Mucosa of descending colon (tissue), 3 donors: Measurements from ENCODE around the gene FGF18. TPM values are rescaled to one million over a fixed set of nuclear protein-coding genes. Genes with fewer than 3 reads are reported as not detected.

ENCODE experiments used
- ATAC-seq: fragments of 200-7000 bp; cut with Tn5 transposase; one replicate; pipeline ENCODE4 v1.9.1; 2020; ENCODE audit warnings: mild to moderate bottlenecking, moderate library complexity
- DNase-seq, 3 donors: peaks; one replicate each; pipeline ENCODE4 v3.0.0-alpha.2; 2020
- H3K36me3 ChIP-seq: fragments of 200-600 bp; one replicate; pipeline ENCODE4 v1.8.0; 2021; ENCODE audit warnings: low read depth, mild to moderate bottlenecking
- H3K4me1 ChIP-seq: fragments of 200-600 bp; one replicate; pipeline ENCODE4 v1.8.0; 2021; ENCODE audit warnings: low read depth, mild to moderate bottlenecking
- H3K4me3 ChIP-seq: fragments of 200-600 bp; one replicate; pipeline ENCODE4 v1.8.0; 2021; ENCODE audit warnings: mild to moderate bottlenecking
- H3K9me3 ChIP-seq: fragments of 200-600 bp; one replicate; pipeline ENCODE4 v1.8.0; 2021; ENCODE audit warnings: mild to moderate bottlenecking
- intact Hi-C, 2 donors: fragments of 100-400 bp; cut with DNase I in 1 of 2; cut with micrococcal nuclease in 1 of 2; formaldehyde crosslinking; loops; one replicate each; pipeline versions ENCODE4 v1.11.0 to v1.11.1; 2022; cut with DNase I, micrococcal nuclease
- total RNA-seq, 3 donors: library from RNA; stranded (reverse); fragmentation: NEBNext Ultra II Directional in 2 of 3; extraction: Animal tissue kit (Norgen Biotek cat#: 25700) in 2 of 3; gene quantifications; one replicate each; pipeline versions ENCODE4 v1.2.1 to v1.2.4, GENCODE V29; 2021 to 2023
- TF ChIP-seq, protein P1 (sequence below): fragments of 200-600 bp; IDR thresholded peaks from one replicate; pipeline ENCODE4 v1.8.0; 2022; ENCODE audit warnings: antibody characterized with exemption, mild to moderate bottlenecking
- donor health status: DM: no; HTN: no; CAD: no; lungs with moderate emphysema.
- donor health status: DM: no; HTN: no; CAD: no.
- donor health status: DM: no; HTN: yes; CAD: no.

Gene FGF18
- total RNA-seq, 3 donors from 2014 or later, result 0.16 to 0.63 TPM; not detected in 1

GRCh38 chr5:171453056-171453725 lies 33.7 kb downstream of the FGF18 start:
- ATAC-seq (no peak), DNase-seq (no peak)
- Histone ChIP-seq H3K9me3 (no peaks in the 10 kb centered on the region), H3K4me1 (no peaks in the 10 kb centered on the region), H3K36me3 (no peaks in the 10 kb centered on the region), H3K4me3 (no peak overlapping the region)
- TF ChIP-seq, protein P1, sequence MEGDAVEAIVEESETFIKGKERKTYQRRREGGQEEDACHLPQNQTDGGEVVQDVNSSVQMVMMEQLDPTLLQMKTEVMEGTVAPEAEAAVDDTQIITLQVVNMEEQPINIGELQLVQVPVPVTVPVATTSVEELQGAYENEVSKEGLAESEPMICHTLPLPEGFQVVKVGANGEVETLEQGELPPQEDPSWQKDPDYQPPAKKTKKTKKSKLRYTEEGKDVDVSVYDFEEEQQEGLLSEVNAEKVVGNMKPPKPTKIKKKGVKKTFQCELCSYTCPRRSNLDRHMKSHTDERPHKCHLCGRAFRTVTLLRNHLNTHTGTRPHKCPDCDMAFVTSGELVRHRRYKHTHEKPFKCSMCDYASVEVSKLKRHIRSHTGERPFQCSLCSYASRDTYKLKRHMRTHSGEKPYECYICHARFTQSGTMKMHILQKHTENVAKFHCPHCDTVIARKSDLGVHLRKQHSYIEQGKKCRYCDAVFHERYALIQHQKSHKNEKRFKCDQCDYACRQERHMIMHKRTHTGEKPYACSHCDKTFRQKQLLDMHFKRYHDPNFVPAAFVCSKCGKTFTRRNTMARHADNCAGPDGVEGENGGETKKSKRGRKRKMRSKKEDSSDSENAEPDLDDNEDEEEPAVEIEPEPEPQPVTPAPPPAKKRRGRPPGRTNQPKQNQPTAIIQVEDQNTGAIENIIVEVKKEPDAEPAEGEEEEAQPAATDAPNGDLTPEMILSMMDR, result no peak
- intact Hi-C loops, result no loop called here

GRCh38 chr5:171453988-171454387 lies 34.5 kb downstream of the FGF18 start:
- H3K9me3 ChIP-seq, result no peaks in the 10 kb centered on the region
- no peak overlapping the region for H3K4me3 ChIP-seq
- ATAC-seq (no peak), DNase-seq (no peak)
- no peaks in the 10 kb centered on the region for H3K4me1 ChIP-seq
- intact Hi-C loops, result no loop called here
- no peaks in the 10 kb centered on the region for H3K36me3 ChIP-seq
- TF ChIP-seq, protein P1, result no peak

DNA sequence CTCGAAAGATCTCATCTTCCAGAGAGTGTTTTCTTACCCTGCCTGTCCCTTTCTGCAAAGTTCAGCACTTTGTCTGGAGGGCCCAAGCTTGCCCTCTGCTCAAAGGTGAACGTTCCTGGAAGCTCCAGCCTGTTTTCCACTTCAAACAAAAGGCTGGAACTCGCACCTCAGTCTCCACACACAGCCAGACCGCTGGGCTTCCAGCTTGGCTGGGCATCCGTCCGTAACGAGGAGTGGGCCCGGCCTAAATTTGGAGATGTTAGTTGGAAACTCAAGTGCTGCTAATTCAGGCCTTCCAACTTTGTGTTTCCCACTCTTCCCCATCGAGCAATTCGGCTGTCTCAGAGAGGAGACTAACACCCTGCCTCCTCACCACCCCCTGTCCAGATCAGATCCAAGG lies 35.1 kb downstream of the FGF18 start:
- Histone ChIP-seq H3K9me3 (no peaks in the 10 kb centered on the region), H3K36me3 (no peaks in the 10 kb centered on the region), H3K4me3 (no peak overlapping the region), H3K4me1 (no peaks in the 10 kb centered on the region)
- DNase-seq (no peak), ATAC-seq (no peak)
- TF ChIP-seq, protein P1, result no peak
- intact Hi-C loops, result no loop called here

- intact Hi-C loops, result no loop called here
- no peaks in the 10 kb centered on the region for H3K4me1 ChIP-seq
- no peaks in the 10 kb centered on the region for H3K9me3 ChIP-seq
- ATAC-seq (no peak), DNase-seq (no peak)
- TF ChIP-seq, protein P1, result no peak
- no peaks in the 10 kb centered on the region for H3K36me3 ChIP-seq
- no peak overlapping the region for H3K4me3 ChIP-seq
These were observed 36.1 kb downstream of the FGF18 start for GRCh38 chr5:171455522-171455921.

GRCh38 chr5:171457208-171457981 lies 37.9 kb downstream of the FGF18 start:
- ATAC-seq, result no peak
- H3K9me3 ChIP-seq, result no peaks in the 10 kb centered on the region
- TF ChIP-seq, protein P1, result no peak
- no peaks in the 10 kb centered on the region for H3K36me3 ChIP-seq
- DNase-seq, result no peak
- H3K4me3 ChIP-seq, result no peak overlapping the region
- no peaks in the 10 kb centered on the region for H3K4me1 ChIP-seq
- intact Hi-C loops, result no loop called here
